Gastroesophageal sphincter (tissue), 4 donors: Measurements from ENCODE around the gene LCP2. TPM values are rescaled to one million over a fixed set of nuclear protein-coding genes. Genes with fewer than 3 reads are reported as not detected.

Experiments
- ATAC-seq: fragments of 150-250 bp; one replicate; pipeline ENCODE4 v1.9.1; 2016; ENCODE audit warnings: mild to moderate bottlenecking, moderate library complexity
- H3K27ac ChIP-seq, 4 donors: fragments of 200-600 bp; sonication (generic) in 3 of 4; 1 replicate in 3 of 4; 2 replicates in 1 of 4; pipeline ENCODE4 v1.5.1; 2016 to 2019
- H3K27me3 ChIP-seq: fragments of 200-600 bp; sonication (generic); one replicate; pipeline ENCODE4 v1.5.1; 2019
- H3K36me3 ChIP-seq, 2 donors: fragments of 200-600 bp; sonication (generic); one replicate each; pipeline ENCODE4 v1.5.1; 2019; ENCODE audit warnings: control low read depth in 1 of 2
- H3K4me1 ChIP-seq, 3 donors: fragments of 200-600 bp; sonication (generic); 1 replicate in 2 of 3; 2 replicates in 1 of 3; pipeline ENCODE4 v1.5.1; 2016 to 2019; ENCODE audit warnings: control low read depth in 2 of 3
- H3K4me3 ChIP-seq, 2 donors: fragments of 200-600 bp; sonication (generic); one replicate each; pipeline ENCODE4 v1.5.1; 2019; ENCODE audit warnings: mild to moderate bottlenecking in 1 of 2, moderate library complexity in 1 of 2
- H3K9me3 ChIP-seq, 3 donors: fragments of 200-600 bp; sonication (generic); one replicate each; pipeline ENCODE4 v1.5.1; 2017 to 2019; ENCODE audit warnings: control low read depth in 2 of 3
- EP300 ChIP-seq: sonication (generic); formaldehyde crosslinking; IDR thresholded peaks from one replicate; pipeline ENCODE4 v1.6.1; 2017; ENCODE audit warnings: antibody characterized with exemption, mild to moderate bottlenecking
- POLR2A ChIP-seq, 2 donors: fragments of 450-650 bp; IDR thresholded peaks; one replicate each; pipeline ENCODE4 v1.6.1; 2017; ENCODE audit warnings: antibody characterized with exemption in 2 of 2, mild to moderate bottlenecking in 2 of 2, moderate library complexity in 1 of 2
- POLR2AphosphoS5 ChIP-seq: sonication (generic); formaldehyde crosslinking; IDR thresholded peaks from one replicate; pipeline ENCODE4 v1.6.1; 2017; ENCODE audit warnings: antibody characterized with exemption
- WGBS, 2 donors: methylation state at CpG; one replicate each; pipeline ENCODE4 v1.1.5; 2018; ENCODE audit warnings: low coverage in 1 of 2; 5-methylcytosine and 5-hydroxymethylcytosine counted together
- total RNA-seq, 4 donors: library from RNA; depleted of rRNA; stranded (reverse); fragments of >200 nt; gene quantifications; one replicate each; pipeline ENCODE4 v1.1.0, GENCODE V29; 2016
- TF ChIP-seq, protein P1 (sequence below), 4 experiments: fragments of 200-600 bp in 2 of 4; fragments of 450-650 bp in 2 of 4; sonication (generic) in 1 of 4; IDR thresholded peaks; one replicate each; pipeline ENCODE4 v1.5.1; 2017 to 2019; ENCODE audit warnings: antibody characterized with exemption in 4 of 4, mild to moderate bottlenecking in 2 of 4, moderate library complexity in 2 of 4

The LCP2 gene
- total RNA-seq, 4 donors from 2014 or later, result 5.5 to 17.0 (median 8.3) TPM

DNA sequence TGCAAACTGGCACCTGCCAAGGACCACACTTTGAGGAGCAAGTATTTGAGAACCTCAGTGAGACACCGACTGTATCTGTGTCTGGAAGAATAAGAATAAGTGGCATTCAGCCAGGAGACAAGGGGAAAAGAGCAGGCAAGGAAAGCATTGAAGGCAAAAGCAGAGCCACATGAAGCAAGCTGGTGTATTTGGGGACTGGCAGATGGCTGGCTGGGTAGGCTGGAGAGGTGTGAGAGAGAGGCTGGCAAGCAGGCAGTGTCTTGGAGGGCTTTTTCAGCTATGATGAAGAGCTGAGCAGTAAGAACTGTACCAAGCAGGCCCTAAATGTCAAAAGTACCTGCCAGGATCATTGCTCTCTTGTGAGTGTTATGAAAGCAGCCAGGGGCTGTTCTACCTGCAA lies 78.9 kb downstream of the LCP2 start:
- Histone ChIP-seq H3K36me3 (no peaks in the 10 kb centered on the region), H3K4me3 (no peak overlapping the region), H3K9me3 (no peaks in the 10 kb centered on the region), H3K4me1 (peaks cover 3 to 30% (median 21%) of the 10 kb centered on the region in 3 donors), H3K27me3 (no peaks in the 10 kb centered on the region), H3K27ac (no peak overlapping the region)
- TF ChIP-seq EP300 (no peak), POLR2A (IDR thresholded peaks at IDR 0.05) (no peak), POLR2AphosphoS5 (no peak)
- TF ChIP-seq, protein P1, sequence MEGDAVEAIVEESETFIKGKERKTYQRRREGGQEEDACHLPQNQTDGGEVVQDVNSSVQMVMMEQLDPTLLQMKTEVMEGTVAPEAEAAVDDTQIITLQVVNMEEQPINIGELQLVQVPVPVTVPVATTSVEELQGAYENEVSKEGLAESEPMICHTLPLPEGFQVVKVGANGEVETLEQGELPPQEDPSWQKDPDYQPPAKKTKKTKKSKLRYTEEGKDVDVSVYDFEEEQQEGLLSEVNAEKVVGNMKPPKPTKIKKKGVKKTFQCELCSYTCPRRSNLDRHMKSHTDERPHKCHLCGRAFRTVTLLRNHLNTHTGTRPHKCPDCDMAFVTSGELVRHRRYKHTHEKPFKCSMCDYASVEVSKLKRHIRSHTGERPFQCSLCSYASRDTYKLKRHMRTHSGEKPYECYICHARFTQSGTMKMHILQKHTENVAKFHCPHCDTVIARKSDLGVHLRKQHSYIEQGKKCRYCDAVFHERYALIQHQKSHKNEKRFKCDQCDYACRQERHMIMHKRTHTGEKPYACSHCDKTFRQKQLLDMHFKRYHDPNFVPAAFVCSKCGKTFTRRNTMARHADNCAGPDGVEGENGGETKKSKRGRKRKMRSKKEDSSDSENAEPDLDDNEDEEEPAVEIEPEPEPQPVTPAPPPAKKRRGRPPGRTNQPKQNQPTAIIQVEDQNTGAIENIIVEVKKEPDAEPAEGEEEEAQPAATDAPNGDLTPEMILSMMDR (IDR thresholded peaks at IDR 0.05), result no peak
- 40 to 64% methylated on average over 1 of the region's 1 CpG for WGBS, 2 donors
- no peak for ATAC-seq

DNA sequence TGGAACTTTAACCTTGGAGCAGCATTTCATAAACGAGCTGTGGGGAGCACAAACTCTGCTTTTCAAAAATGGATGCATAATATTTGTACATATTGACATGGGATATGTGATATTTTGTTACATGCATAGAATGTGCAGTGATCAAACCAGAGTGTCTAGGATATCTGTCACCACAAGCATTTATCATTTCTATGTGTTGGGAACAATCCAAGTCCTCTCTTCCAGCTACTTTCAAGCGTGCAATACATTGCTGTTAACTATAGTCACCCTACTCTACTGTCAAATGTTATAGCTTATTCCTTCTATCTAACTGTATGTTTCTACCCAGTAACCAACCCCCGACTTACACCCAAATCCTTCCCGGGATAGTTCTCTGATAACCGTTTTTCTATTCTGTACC lies 79.7 kb downstream of the LCP2 start:
- H3K27me3 ChIP-seq, result no peaks in the 10 kb centered on the region
- no peaks in the 10 kb centered on the region for H3K36me3 ChIP-seq
- no peak overlapping the region for H3K4me3 ChIP-seq
- no peaks in the 10 kb centered on the region for H3K9me3 ChIP-seq
- peaks cover 3 to 21% (median 20%) of the 10 kb centered on the region in 3 donors for H3K4me1 ChIP-seq
- no peak overlapping the region for H3K27ac ChIP-seq
- ATAC-seq, result no peak
- WGBS, 2 donors, result 83 to 91% methylated on average over 5 of the region's 5 CpGs
- no peak for TF ChIP-seq POLR2A (IDR thresholded peaks at IDR 0.05)
- no peak for TF ChIP-seq POLR2AphosphoS5
- no peak for TF ChIP-seq EP300
- TF ChIP-seq, protein P1 (IDR thresholded peaks at IDR 0.05), result no peak

DNA sequence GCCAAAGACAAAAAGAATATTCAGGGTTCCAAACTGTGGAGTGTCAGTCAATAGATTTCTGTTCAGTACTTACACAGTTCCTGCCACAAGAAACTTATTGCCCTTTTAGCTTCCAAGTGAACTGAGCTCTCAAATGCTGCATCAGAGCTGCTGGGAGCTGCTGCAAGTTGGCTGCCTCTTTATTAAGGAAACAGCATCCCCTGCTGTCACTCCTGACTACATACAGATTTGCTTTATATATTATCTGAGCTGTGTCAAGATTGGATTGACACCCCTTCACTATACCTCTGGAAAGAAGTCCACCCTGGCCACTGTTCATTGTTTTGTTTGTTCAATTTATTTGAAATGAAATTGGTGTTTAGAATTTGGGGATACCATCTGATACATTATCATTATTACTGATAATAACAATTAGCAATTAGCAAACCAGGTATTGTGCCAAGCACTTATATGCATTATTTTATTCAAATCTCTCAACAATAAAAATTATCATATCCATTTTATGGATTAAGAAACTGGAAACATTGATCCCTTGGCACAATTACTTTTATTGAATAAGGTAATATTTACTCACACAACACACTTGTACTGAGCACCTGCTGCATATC lies 81.2 kb downstream of the LCP2 start:
- Histone ChIP-seq H3K4me3 (no peak overlapping the region), H3K36me3 (no peaks in the 10 kb centered on the region), H3K27ac (no peak overlapping the region), H3K4me1 (peaks cover 3 to 12% (median 6%) of the 10 kb centered on the region in 3 donors), H3K9me3 (no peaks in the 10 kb centered on the region), H3K27me3 (no peaks in the 10 kb centered on the region)
- peak; percentile 48 for ATAC-seq
- TF ChIP-seq, protein P1 (IDR thresholded peaks at IDR 0.05), result peak; percentile 17 to 60 (median 40)
- no peak for TF ChIP-seq POLR2A (IDR thresholded peaks at IDR 0.05)

DNA sequence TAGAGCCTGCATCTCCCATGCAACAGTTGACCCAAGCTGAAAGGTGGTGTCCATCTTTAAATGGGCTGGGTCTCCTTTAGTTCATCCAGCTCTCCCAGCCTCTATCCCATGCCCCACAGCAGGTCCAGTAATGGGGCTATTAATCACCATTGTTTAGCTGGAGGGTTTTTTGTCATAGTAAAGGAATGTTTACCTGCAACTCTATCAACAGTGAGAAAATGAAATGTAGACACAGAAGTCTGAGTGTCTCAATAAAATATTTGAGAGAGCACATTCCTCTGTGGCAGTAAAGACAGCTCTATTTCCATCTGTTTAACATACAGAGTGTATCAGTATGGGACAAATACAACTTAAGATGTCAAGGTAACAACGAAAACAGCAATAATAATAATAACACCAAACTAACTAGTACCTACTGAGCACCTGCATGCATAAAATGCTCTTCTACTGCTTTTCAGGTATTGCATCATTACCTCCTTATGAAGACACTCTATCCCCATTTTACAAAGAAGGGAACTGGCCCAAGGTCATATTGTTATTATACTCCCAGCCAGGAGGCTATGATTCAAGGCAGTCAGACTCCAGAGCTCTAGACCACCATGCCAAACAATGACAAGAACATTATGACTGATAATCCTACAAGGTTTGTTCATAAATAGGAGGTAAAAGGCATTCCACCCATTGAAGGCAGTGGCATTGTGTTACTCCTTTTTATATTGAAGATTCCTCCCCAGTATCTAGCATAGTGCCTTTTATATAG lies 85.8 kb downstream of the LCP2 start:
- TF ChIP-seq, protein P1 (IDR thresholded peaks at IDR 0.05), result no peak
- TF ChIP-seq EP300, result no peak
- no peak for TF ChIP-seq POLR2A (IDR thresholded peaks at IDR 0.05)
- no peak for TF ChIP-seq POLR2AphosphoS5
- H3K4me3 ChIP-seq, result no peak overlapping the region
- no peaks in the 10 kb centered on the region for H3K36me3 ChIP-seq
- H3K27ac ChIP-seq, result no peak overlapping the region
- H3K9me3 ChIP-seq, result no peaks in the 10 kb centered on the region
- no peak for ATAC-seq
- no peaks in the 10 kb centered on the region for H3K4me1 ChIP-seq
- 85 to 89% methylated on average over 1 of the region's 1 CpG for WGBS, 2 donors
- no peaks in the 10 kb centered on the region for H3K27me3 ChIP-seq

DNA sequence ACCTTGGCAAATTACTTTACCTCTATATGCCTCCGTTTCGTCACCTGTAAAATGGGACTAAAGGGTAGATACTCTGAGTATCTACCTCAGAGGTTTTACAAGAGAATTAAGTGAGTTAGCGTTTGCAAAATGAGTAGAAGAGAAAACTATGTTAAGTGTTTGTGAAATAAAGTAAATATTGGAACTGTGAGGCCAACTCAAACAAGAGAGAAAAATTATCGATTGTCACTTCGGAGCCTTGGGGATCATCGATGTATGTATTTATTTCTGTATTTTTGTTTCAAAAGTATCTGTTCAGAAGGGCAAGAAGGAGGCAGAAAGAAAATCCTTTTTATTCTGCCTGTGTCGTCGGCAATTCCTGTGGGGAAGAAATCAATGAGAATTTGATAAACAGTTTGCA lies 90.6 kb downstream of the LCP2 start:
- TF ChIP-seq, protein P1 (IDR thresholded peaks at IDR 0.05), result no peak
- TF ChIP-seq EP300 (no peak), POLR2AphosphoS5 (no peak), POLR2A (IDR thresholded peaks at IDR 0.05) (no peak)
- Histone ChIP-seq H3K4me1 (no peaks in the 10 kb centered on the region), H3K27me3 (no peaks in the 10 kb centered on the region), H3K4me3 (no peak overlapping the region), H3K36me3 (no peaks in the 10 kb centered on the region), H3K27ac (no peak overlapping the region), H3K9me3 (no peaks in the 10 kb centered on the region)
- ATAC-seq, result no peak
- WGBS, 2 donors, result 73 to 81% methylated on average over 6 to 8 of the region's 8 CpGs
